Activated T-helper 2 cell treated with anti-CD3 and anti-CD28 coated beads, Interferon-gamma antibody, Interleukin-2, Interleukin-4, amounts not matched to agents 10 μg/mL and 5 μg/mL and 100 μg/mL, durations not matched to agents 14 hours and 24 hours and 36 hours (primary cell): ENCODE measurements around the gene ABCG1. TPM values are rescaled to one million over a fixed set of nuclear protein-coding genes. Genes with fewer than 3 reads are reported as not detected.

ENCODE experiments used
- DNase-seq: peaks from one replicate; pipeline ENCODE4 v3.0.0; 2021; ENCODE audit warnings: low spot score
- H3K27ac Mint-ChIP-seq: one replicate; pipeline ENCODE4 v1.8.0; 2021; ENCODE audit warnings: mixed read lengths
- H3K27me3 Mint-ChIP-seq: one replicate; pipeline ENCODE4 v1.8.0; 2021; ENCODE audit warnings: low read depth, mixed read lengths
- H3K36me3 Mint-ChIP-seq: one replicate; pipeline ENCODE4 v1.8.0; 2021; ENCODE audit warnings: low read depth, mixed read lengths
- H3K4me1 Mint-ChIP-seq: one replicate; pipeline ENCODE4 v1.8.0; 2021; ENCODE audit warnings: low read depth, mixed read lengths
- H3K4me3 Mint-ChIP-seq: one replicate; pipeline ENCODE4 v1.8.0; 2021; ENCODE audit warnings: low read depth, mild to moderate bottlenecking, moderate library complexity, mixed read lengths
- H3K9me3 Mint-ChIP-seq: one replicate; pipeline ENCODE4 v1.8.0; 2021; ENCODE audit warnings: mixed read lengths
- intact Hi-C: fragments of 100-400 bp; cut with micrococcal nuclease; formaldehyde crosslinking; loops from one replicate; pipeline ENCODE4 v1.15.1; 2023
- total RNA-seq: library from RNA; stranded (reverse); gene quantifications from 2 replicates; pipeline ENCODE4 v1.2.3, GENCODE V29; 2022

Gene ABCG1
- total RNA-seq, 1 donor from 2014 or later = 5.7 TPM

DNA sequence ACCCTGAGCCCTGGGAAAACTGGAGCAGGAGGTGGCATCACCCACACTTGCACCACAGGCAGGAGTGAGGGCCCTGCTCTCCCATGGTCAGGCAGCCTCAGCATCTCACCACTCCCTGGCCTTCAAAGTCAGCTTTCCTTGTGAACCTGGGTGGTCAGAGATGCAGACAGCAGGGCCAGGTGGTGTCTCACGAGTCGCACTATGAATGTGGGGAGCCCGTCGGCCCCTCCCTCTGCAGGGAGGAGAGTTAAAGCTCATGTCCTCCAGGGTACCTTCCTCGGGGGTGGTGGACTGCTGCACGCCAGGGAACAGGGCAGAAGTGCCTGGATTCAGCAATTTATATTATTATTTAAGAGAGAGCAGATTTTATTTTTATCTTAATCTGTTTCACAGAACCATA is 24.1 kb downstream of the ABCG1 start:
- peaks cover 6% of the 10 kb centered on the region for H3K27me3 Mint-ChIP-seq
- no peak for DNase-seq
- H3K4me1 Mint-ChIP-seq = peaks cover 13% of the 10 kb centered on the region
- H3K9me3 Mint-ChIP-seq = no peaks in the 10 kb centered on the region
- no peak overlapping the region for H3K27ac Mint-ChIP-seq
- no peak overlapping the region for H3K4me3 Mint-ChIP-seq
- intact Hi-C loops = no loop called here
- no peaks in the 10 kb centered on the region for H3K36me3 Mint-ChIP-seq

DNA sequence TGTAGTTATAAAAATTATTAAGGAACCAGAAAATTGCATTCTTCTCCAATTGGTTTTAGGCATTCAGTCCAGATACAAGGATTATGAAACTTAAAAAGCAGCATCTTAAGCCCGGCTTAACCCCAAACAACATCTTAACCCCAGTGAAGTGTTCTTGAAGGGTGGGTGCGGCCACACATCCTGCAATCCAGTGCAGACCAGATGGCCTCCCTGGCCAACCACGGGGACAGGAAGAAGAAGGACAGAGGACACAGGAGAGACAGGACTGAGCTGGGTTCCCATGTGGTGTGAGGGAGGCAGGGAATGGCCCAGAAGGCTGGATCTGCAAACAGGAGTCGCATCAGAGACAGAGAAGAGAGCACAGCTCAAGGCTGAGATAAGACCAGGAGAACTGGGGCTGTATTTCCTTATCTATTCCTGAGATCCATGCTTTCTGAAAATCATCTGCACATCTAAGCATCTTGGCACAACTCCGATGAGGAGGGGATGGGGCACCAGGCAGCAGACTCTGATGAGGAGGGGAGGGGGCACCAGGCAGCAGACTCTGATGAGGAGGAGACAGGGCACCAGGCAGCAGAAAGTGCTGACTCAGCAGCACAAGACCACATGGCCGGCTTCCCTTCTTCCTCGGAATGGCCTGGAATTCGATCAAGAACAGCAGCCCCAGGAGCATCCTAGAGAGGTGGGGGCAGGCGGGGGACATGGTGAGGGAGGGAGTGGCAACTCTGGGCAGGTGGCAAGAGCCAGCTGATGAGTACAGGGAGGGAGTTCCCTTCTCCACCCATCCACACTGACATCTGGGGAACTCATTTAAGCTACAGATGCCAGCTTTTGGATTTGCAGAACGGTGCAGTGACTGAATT is 26.6 kb downstream of the ABCG1 start:
- no peak for DNase-seq
- Mint-ChIP-seq H3K27ac (no peak overlapping the region), H3K36me3 (no peaks in the 10 kb centered on the region), H3K9me3 (no peaks in the 10 kb centered on the region), H3K27me3 (peaks cover 9% of the 10 kb centered on the region), H3K4me1 (no peaks in the 10 kb centered on the region), H3K4me3 (no peak overlapping the region)
- intact Hi-C loops = no loop called here

DNA sequence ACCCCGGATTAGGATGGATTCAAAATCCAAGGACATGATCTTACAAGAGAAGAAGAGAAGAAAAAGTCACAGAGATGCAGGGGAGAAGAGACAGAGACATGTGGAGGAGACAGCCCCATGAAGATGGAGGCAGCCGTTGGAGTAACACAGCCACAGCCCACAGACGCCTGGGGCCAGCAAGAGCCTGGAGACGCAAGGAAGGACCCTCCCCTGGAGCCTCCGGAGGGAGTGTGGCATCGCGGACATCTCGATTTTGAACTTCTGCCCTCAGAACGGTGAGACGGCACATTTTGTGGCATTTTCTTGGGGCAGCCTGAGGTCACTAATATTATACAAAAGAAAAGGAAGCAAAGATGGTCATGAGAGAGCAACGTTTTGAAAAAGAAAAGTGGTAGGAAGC is 28.8 kb downstream of the ABCG1 start:
- intact Hi-C loops = no loop called here
- Mint-ChIP-seq H3K27ac (no peak overlapping the region), H3K4me3 (no peak overlapping the region), H3K36me3 (no peaks in the 10 kb centered on the region), H3K9me3 (no peaks in the 10 kb centered on the region), H3K4me1 (no peaks in the 10 kb centered on the region), H3K27me3 (peaks cover 9% of the 10 kb centered on the region)
- DNase-seq = no peak

- H3K27me3 Mint-ChIP-seq = peaks cover 9% of the 10 kb centered on the region
- H3K4me3 Mint-ChIP-seq = no peak overlapping the region
- no peaks in the 10 kb centered on the region for H3K36me3 Mint-ChIP-seq
- no peaks in the 10 kb centered on the region for H3K9me3 Mint-ChIP-seq
- no peak for DNase-seq
- H3K27ac Mint-ChIP-seq = no peak overlapping the region
- intact Hi-C loops = no loop called here
- H3K4me1 Mint-ChIP-seq = no peaks in the 10 kb centered on the region
Measured at GRCh38 chr21:42248241-42248640, 29.3 kb downstream of the ABCG1 start.

DNA sequence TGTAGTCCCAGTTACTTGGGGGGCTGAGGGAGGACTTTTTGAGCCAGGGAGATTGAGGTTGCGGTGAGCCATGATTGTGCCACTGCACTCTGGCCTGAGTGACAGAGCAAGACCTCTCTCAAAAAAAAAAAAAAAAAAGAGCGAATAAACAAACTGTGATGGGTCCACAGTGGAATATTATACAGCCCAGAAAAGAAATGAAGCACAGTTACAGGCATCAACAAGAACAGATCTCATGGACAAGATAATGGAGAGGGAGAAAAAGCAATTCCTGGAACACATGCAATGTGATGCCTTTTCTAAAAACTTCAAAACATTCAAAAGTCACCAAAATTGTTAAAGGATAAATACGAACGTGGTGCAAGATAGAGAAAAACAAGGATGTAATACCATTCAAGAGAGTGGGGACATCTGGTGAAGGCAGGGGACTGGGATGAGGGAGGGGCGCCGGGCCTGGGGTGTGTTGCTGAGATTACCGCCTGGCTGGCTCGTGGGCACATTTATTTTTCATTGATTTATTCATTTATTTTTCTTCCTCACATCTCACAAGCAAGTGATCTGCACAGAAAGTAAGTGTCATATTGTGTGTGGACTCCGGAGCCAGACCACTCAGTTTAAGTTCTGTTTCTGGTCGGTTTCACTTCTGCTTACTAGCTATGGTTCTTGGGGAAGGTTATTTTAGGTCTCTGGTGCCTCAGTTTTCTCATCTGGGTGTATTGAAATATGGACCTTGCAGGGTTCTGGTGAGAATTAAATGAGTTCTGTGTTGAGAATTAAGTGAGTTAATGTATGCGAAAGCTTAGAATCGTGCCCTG is 30.1 kb downstream of the ABCG1 start:
- H3K27me3 Mint-ChIP-seq = peaks cover 9% of the 10 kb centered on the region
- no peak for DNase-seq
- H3K27ac Mint-ChIP-seq = no peak overlapping the region
- H3K4me3 Mint-ChIP-seq = no peak overlapping the region
- H3K36me3 Mint-ChIP-seq = no peaks in the 10 kb centered on the region
- H3K4me1 Mint-ChIP-seq = peaks cover 3% of the 10 kb centered on the region
- H3K9me3 Mint-ChIP-seq = no peaks in the 10 kb centered on the region
- intact Hi-C loops = no loop called here

DNA sequence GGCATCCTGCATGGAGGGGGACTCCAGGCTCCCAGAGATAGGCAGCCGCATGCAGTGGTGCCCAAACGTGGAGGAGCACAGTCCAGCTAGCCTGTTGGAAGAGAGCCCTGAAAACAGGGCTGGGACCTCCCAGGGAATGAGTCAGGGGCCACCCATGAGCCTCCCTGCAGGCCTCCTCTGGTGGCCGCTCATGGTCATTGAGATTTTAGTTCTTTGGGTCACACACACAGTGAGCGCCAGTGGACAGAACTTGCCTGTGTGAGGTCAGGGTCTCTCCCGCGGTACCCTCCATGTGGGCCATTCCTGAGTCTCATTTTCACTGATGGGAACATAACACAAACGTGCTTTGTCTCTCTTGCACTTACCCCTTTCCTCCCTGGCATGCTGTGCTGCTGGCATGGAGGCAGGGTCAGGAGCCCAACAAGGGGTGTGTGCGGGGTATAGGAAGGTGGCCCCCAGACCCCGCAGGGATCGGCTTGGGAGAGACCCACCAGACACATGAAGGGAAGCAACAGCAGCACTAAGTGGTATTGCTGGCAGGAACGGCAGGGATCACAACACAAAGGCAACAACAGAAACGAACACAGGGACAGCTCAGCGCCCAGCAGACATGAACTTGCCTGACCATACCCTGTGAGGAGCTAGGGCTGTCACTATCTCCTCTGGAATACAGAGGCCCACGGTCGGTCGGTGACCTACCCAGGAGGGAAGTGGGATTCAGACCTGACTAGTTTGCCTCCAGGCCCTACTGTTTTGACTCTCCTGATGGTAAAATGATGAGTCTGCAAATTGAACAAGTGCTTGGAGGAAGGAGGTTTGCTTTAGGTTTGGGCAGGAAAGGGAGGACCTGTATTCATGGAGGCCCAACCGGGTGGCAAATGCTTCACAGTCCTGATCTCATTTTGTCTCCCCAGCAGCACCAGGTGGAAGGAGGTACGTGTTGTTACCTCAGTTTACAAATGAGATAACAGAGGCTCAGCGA is 31.8 kb downstream of the ABCG1 start:
- Mint-ChIP-seq H3K27me3 (peaks cover 9% of the 10 kb centered on the region), H3K27ac (no peak overlapping the region), H3K9me3 (no peaks in the 10 kb centered on the region), H3K36me3 (no peaks in the 10 kb centered on the region), H3K4me3 (no peak overlapping the region), H3K4me1 (peaks cover 7% of the 10 kb centered on the region)
- intact Hi-C loops = no loop called here
- no peak for DNase-seq

DNA sequence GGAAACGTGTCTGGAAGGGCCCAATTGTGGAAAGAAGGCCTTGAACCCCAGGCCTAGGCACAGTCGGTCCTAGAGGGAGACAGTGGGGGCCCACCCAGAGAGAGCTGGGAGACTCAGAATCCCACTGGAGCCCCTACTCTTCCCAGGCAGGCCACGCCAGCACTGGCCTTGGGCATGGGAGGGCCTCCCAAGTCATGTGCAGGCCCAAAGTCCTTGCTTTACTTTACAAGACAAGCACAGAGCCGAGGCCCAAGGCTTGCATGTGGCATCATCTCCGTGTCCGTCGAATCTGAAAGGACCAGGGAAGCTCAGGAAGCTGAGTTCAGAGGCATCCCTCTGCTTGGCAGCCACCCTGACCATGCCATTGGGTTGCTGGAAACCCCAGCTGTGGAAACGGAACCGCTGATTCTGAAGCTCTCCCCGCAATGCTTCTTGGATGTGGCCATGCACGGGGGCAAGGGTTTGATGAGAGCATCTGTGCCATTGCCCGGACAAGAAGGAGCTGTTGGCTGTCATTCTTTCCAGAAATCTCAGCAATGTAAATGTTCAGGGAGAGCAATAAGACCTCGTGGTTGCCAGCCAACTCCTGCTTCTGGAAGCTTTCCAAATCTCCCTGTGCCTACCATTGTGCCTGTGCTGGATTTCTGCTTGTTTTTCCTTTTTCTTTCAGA is 32.8 kb downstream of the ABCG1 start:
- H3K27me3 Mint-ChIP-seq = peaks cover 9% of the 10 kb centered on the region
- no peak overlapping the region for H3K4me3 Mint-ChIP-seq
- intact Hi-C loops = no loop called here
- no peaks in the 10 kb centered on the region for H3K9me3 Mint-ChIP-seq
- H3K4me1 Mint-ChIP-seq = peaks cover 7% of the 10 kb centered on the region
- H3K36me3 Mint-ChIP-seq = no peaks in the 10 kb centered on the region
- no peak overlapping the region for H3K27ac Mint-ChIP-seq
- no peak for DNase-seq

DNA sequence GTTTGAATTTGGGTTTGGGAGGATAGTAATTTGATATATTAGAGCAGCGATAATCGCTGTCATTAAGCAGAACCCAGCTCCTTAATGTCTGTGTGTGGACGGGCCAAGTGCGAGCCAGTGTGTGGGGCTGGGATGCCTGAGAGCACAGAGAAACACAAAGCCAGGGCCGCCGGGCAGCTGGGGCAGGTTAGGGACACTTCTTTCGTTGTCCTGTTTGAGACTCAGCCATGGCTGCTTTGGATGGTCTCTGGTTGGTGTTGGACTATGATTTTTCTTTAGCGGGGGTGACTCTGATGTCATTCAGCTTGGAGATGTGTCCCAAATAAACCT is 33.4 kb downstream of the ABCG1 start:
- no peak overlapping the region for H3K4me3 Mint-ChIP-seq
- H3K9me3 Mint-ChIP-seq = no peaks in the 10 kb centered on the region
- DNase-seq = no peak
- intact Hi-C loops = no loop called here
- H3K36me3 Mint-ChIP-seq = no peaks in the 10 kb centered on the region
- H3K27ac Mint-ChIP-seq = no peak overlapping the region
- peaks cover 6% of the 10 kb centered on the region for H3K27me3 Mint-ChIP-seq
- peaks cover 7% of the 10 kb centered on the region for H3K4me1 Mint-ChIP-seq

- Mint-ChIP-seq H3K27ac (no peak overlapping the region), H3K4me3 (no peak overlapping the region)
Measured at GRCh38 chr21:42252778-42253340, 33.9 kb downstream of the ABCG1 start.

DNA sequence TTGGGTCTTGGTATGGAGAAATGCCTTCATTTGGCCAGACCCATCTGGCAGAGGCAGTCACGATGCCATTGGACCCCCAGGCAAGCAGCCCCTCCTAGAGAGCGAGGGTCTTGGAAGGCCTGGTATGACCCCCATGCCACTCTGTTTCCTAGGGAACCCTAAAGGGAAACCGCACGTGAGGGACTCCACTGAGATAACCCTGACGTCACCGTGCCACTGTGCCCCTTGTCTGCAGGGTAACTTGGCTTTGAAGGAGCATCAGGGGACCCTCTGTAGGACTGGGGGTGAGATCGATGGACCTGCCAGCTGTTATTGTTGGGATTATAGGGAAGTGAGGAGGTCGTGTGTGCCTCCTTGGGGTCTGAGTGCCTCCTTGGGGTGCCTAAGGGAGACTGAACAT is 34.5 kb downstream of the ABCG1 start:
- no peak overlapping the region for H3K4me3 Mint-ChIP-seq
- no peaks in the 10 kb centered on the region for H3K36me3 Mint-ChIP-seq
- H3K27ac Mint-ChIP-seq = no peak overlapping the region
- peaks cover 9% of the 10 kb centered on the region for H3K4me1 Mint-ChIP-seq
- H3K9me3 Mint-ChIP-seq = no peaks in the 10 kb centered on the region
- DNase-seq = no peak
- intact Hi-C loops = no loop called here
- peaks cover 2% of the 10 kb centered on the region for H3K27me3 Mint-ChIP-seq

More at GRCh38 chr21:42252778-42253340, 33.9 kb downstream of the ABCG1 start:
- no peak for DNase-seq
- intact Hi-C loops = no loop called here
- Mint-ChIP-seq H3K9me3 (no peaks in the 10 kb centered on the region), H3K27me3 (peaks cover 4% of the 10 kb centered on the region), H3K36me3 (no peaks in the 10 kb centered on the region), H3K4me1 (peaks cover 7% of the 10 kb centered on the region)

- peaks cover 10% of the 10 kb centered on the region for H3K4me1 Mint-ChIP-seq
- no peaks in the 10 kb centered on the region for H3K9me3 Mint-ChIP-seq
- H3K27ac Mint-ChIP-seq = no peak overlapping the region
- no peaks in the 10 kb centered on the region for H3K36me3 Mint-ChIP-seq
- intact Hi-C loops = no loop called here
- DNase-seq = no peak
- H3K27me3 Mint-ChIP-seq = no peaks in the 10 kb centered on the region
- H3K4me3 Mint-ChIP-seq = no peak overlapping the region
Measured at GRCh38 chr21:42254083-42254482, 35.1 kb downstream of the ABCG1 start.
